Mesenchymal stem cell (in vitro differentiated cells and primary cell): ENCODE measurements around the gene HLTF. TPM values are rescaled to one million over a fixed set of nuclear protein-coding genes. Genes with fewer than 3 reads are reported as not detected.

Experiments used
- DNase-seq: peaks from one replicate; pipeline ENCODE4 v3.0.0-alpha.2; 2013
- H2AFZ ChIP-seq: one replicate; pipeline ENCODE4 v1.6.1; 2013; ENCODE audit warnings: low read depth, mild to moderate bottlenecking, control low read depth, inconsistent platforms, low read length, moderate library complexity
- H2AK5ac ChIP-seq: 2 replicates; pipeline ENCODE4 v1.6.1; 2013; ENCODE audit warnings: low read length, moderate library complexity, mild to moderate bottlenecking, inconsistent platforms; ENCODE audit not compliant: severe bottlenecking
- H2BK120ac ChIP-seq: one replicate; pipeline ENCODE4 v1.6.1; 2013; ENCODE audit warnings: low read depth, mild to moderate bottlenecking, inconsistent platforms, low read length, moderate library complexity
- H2BK12ac ChIP-seq, 2 experiments: one replicate each; pipeline ENCODE4 v1.6.1; 2013; ENCODE audit warnings: inconsistent platforms in 2 of 2, low read length in 2 of 2, mild to moderate bottlenecking in 2 of 2, moderate library complexity in 2 of 2, control low read depth in 1 of 2
- H2BK15ac ChIP-seq: one replicate; pipeline ENCODE4 v1.6.1; 2013; ENCODE audit warnings: mild to moderate bottlenecking, low read depth, inconsistent platforms; ENCODE audit not compliant: poor library complexity, severe bottlenecking
- H2BK5ac ChIP-seq: 2 replicates; pipeline ENCODE4 v1.6.1; 2013; ENCODE audit warnings: low read depth, mild to moderate bottlenecking, low read length, control low read depth, inconsistent platforms; ENCODE audit not compliant: poor library complexity, severe bottlenecking
- H3K14ac ChIP-seq, 2 experiments: one replicate each; pipeline ENCODE4 v1.6.1; 2013; ENCODE audit warnings: inconsistent platforms in 2 of 2, low read length in 2 of 2, control low read depth in 1 of 2, mild to moderate bottlenecking in 1 of 2, moderate library complexity in 1 of 2
- H3K18ac ChIP-seq, 2 experiments: one replicate each; pipeline ENCODE4 v1.6.1; 2013; ENCODE audit warnings: inconsistent platforms in 2 of 2, low read length in 2 of 2, control low read depth in 1 of 2, low read depth in 1 of 2, mild to moderate bottlenecking in 1 of 2
- H3K23ac ChIP-seq, 2 experiments: one replicate each; pipeline ENCODE4 v1.6.1; 2013; ENCODE audit warnings: inconsistent platforms in 2 of 2, low read length in 2 of 2, mild to moderate bottlenecking in 2 of 2, moderate library complexity in 2 of 2, control low read depth in 1 of 2
- H3K27ac ChIP-seq: 2 replicates; pipeline ENCODE4 v1.5.1; 2013; ENCODE audit warnings: mild to moderate bottlenecking, moderate library complexity, low read length, control low read depth, inconsistent platforms; ENCODE audit not compliant: poor library complexity, severe bottlenecking
- H3K27me3 ChIP-seq, 2 experiments: 2 replicates each; pipeline versions ENCODE4 v1.6.1 to v1.7.0; 2013; ENCODE audit warnings: low read length in 2 of 2, mild to moderate bottlenecking in 2 of 2, moderate library complexity in 2 of 2, control low read depth in 1 of 2, inconsistent platforms in 1 of 2; ENCODE audit not compliant: control insufficient read depth in 1 of 2, insufficient read depth in 1 of 2
- H3K36me3 ChIP-seq, 2 experiments: 2 replicates each; pipeline versions ENCODE4 v1.6.1 to v1.7.0; 2013; ENCODE audit warnings: low read length in 2 of 2, control low read depth in 1 of 2, inconsistent platforms in 1 of 2, low read depth in 1 of 2, mild to moderate bottlenecking in 1 of 2; ENCODE audit not compliant: insufficient read depth in 2 of 2, control insufficient read depth in 1 of 2
- H3K4ac ChIP-seq, 2 experiments: one replicate each; pipeline ENCODE4 v1.6.1; 2013; ENCODE audit warnings: inconsistent platforms in 2 of 2, low read length in 2 of 2, mild to moderate bottlenecking in 2 of 2, moderate library complexity in 2 of 2, control low read depth in 1 of 2, low read depth in 1 of 2
- H3K4me1 ChIP-seq: 2 replicates; pipeline ENCODE4 v1.6.1; 2013; ENCODE audit warnings: low read depth, low read length, control low read depth; ENCODE audit not compliant: control insufficient read depth, insufficient read depth
- H3K4me2 ChIP-seq: 2 replicates; pipeline ENCODE4 v1.6.1; 2013; ENCODE audit warnings: low read length, mild to moderate bottlenecking, inconsistent platforms; ENCODE audit not compliant: poor library complexity, severe bottlenecking
- H3K4me3 ChIP-seq, 2 experiments: 2 replicates each; pipeline versions ENCODE4 v1.5.1 to v1.7.0; 2013; ENCODE audit warnings: low read length in 2 of 2, mild to moderate bottlenecking in 2 of 2, control low read depth in 1 of 2, low read depth in 1 of 2; ENCODE audit not compliant: insufficient read depth in 1 of 2
- H3K79me1 ChIP-seq: replicated peaks from 2 replicates; pipeline ENCODE4 v1.6.1; 2013; ENCODE audit warnings: mild to moderate bottlenecking, control low read depth, low read length, inconsistent platforms; ENCODE audit not compliant: poor library complexity, severe bottlenecking
- H3K9ac ChIP-seq: 2 replicates; pipeline ENCODE4 v1.7.0; 2013; ENCODE audit warnings: mild to moderate bottlenecking, low read length, moderate library complexity
- H3K9me3 ChIP-seq: 2 replicates; pipeline ENCODE4 v1.7.0; 2013; ENCODE audit warnings: mild to moderate bottlenecking, low read length; ENCODE audit not compliant: control insufficient read depth
- H4K8ac ChIP-seq: one replicate; pipeline ENCODE4 v1.6.1; 2013; ENCODE audit warnings: inconsistent platforms, mild to moderate bottlenecking, low read length, moderate library complexity
- H4K91ac ChIP-seq: one replicate; pipeline ENCODE4 v1.6.1; 2013; ENCODE audit warnings: mild to moderate bottlenecking, low read length, inconsistent platforms
- WGBS: methylation state at CpG from one replicate; pipeline ENCODE4 v1.1.7; 2013; ENCODE audit warnings: mixed read lengths; 5-methylcytosine and 5-hydroxymethylcytosine counted together
- small RNA-seq: library from polyadenylated mRNA; stranded (forward); fragments of <200 nt; extraction: miRNeasy Mini kit (QIAGEN cat#:217004); gene quantifications from one replicate; pipeline ENCODE3, GENCODE V24; 2013; ENCODE audit warnings: low read depth

HLTF gene

GRCh38 chr3:148981273-148981672, 105.1 kb downstream of the HLTF start:
- no peaks in the 10 kb centered on the region for H3K4me1 ChIP-seq
- no peak for DNase-seq
- H2AFZ ChIP-seq: no peak overlapping the region
- no peaks in the 10 kb centered on the region for H3K27me3 ChIP-seq
- no peaks in the 10 kb centered on the region for H3K9me3 ChIP-seq
- no peak overlapping the region for H3K18ac ChIP-seq
- H2BK12ac ChIP-seq: no peak overlapping the region
- H3K14ac ChIP-seq: peak overlapping the region in 1 of 2 experiments; percentile 15
- H2BK5ac ChIP-seq: no peak overlapping the region
- H4K91ac ChIP-seq: no peak overlapping the region
- no peaks in the 10 kb centered on the region for H3K36me3 ChIP-seq
- no peak overlapping the region for H2AK5ac ChIP-seq
- no peaks in the 10 kb centered on the region for H3K79me1 ChIP-seq
- H2BK15ac ChIP-seq: no peak overlapping the region
- H3K4ac ChIP-seq: no peak overlapping the region
- no peak overlapping the region for H3K23ac ChIP-seq
- WGBS: 86% methylated on average over 1 of the region's 1 CpG
- no peak overlapping the region for H3K27ac ChIP-seq
- no peak overlapping the region for H4K8ac ChIP-seq
- no peak overlapping the region for H3K9ac ChIP-seq
- H3K4me3 ChIP-seq: no peak overlapping the region
- H2BK120ac ChIP-seq: no peak overlapping the region
- H3K4me2 ChIP-seq: no peak overlapping the region

Small RNA genes lying within 50 kb of the gene (small RNA-seq; reads per million reads assigned to genes)
- gene RF00019: not detected
